HG03139 (cell line): ENCODE data around the gene UBE2L3.
"Not testable (repeated sequence)": the region's sequence is repeated elsewhere in the genome, so short reads cannot be mapped to it uniquely, and the experiment has no call there.

Experiments
- ATAC-seq: cut with Tn5 transposase; IDR thresholded peaks from one replicate; pipeline ENCODE4 v1.9.1; 2021; ENCODE audit not compliant: unreplicated experiment

The UBE2L3 gene

GRCh38 chr22:21567456-21568346 is at the start of gene UBE2L3:
Gene UBE2L3, plus strand, starts transcription at chr22:21567714. Its CDS starts 31 bp downstream, at chr22:21567745.
- ATAC-seq: no peak

DNA sequence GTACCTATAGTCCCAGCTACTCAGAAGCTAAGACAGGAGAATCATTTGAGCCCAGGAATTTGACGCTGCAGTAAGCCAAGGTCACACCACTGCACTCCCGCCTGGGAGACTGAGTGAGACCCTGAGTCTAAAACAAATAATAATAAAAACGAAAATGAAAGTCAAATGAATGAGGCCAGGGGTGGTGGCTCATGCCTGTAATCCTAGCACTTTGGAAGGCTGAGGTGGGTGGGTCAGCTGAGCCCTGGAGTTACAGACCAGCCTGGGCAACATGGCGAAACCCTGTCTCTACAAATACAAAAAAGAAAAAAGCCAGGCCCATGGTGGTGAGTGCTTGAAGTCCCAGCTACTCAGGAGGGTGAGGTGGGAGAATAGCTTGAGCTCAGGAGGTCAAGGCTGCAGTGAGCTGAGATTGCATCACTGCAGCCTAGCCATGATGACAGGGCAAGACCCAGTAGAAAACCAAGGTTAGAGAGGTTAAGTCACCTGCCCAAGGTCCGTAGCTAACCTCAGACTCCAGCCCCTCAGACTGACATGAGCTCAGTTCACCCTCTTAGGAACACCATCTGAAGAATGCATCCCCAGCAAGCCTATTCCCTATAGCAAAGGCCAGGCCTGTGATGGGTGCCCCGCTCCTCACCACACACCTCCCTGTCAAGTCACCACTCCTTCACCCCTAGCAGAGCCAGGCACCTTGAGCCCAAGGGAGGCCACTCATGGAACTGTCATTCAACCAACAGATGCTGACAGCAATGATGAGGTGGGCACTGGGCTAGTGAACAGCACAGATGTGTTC is 40.6 kb upstream of the UBE2L3 start:
- not testable (repeated sequence) for ATAC-seq

- not testable (repeated sequence) for ATAC-seq
Observed at GRCh38 chr22:21531525-21531924, 36.0 kb upstream of the UBE2L3 start.

DNA sequence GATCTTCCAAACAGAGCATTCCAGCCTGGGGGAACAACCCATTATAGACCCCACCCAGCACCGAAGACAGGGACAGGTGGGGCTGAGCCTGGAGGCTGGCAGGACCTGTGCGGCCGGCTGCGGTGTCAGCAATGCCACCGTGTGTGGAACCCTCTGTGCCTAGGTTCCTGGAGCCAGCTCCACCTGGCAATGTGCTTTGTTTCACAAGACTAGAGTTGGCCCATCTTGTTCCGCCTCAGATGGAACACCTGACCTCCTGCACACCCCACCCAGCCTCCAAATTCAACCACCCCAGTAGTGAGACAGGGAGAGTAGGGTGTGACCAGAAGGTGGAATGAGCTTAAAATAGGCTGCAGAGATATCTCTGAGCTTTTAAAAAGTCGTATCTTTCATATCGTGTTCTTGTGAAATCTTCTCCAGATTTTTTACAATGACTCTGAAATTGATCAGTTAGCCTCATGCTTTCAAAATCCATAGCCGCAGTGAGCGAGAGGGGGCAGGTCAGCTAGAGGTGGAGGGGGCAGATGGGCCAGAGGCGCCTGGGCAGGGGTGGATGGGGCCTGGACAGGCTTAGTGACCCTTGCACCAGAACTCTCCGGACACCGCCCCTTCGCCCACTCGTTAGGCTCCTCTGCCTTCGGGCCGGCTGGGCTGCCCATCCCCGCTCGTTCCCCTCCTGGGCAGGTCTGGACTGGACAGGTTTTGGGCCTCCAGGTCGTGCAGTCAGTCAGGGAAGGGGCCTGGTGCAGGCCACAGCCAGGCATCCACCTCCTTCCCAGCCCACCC is 34.5 kb upstream of the UBE2L3 start:
- not testable (repeated sequence) for ATAC-seq

GRCh38 chr22:21539862-21540261 is 27.7 kb upstream of the UBE2L3 start:
- ATAC-seq: not testable (repeated sequence)

DNA sequence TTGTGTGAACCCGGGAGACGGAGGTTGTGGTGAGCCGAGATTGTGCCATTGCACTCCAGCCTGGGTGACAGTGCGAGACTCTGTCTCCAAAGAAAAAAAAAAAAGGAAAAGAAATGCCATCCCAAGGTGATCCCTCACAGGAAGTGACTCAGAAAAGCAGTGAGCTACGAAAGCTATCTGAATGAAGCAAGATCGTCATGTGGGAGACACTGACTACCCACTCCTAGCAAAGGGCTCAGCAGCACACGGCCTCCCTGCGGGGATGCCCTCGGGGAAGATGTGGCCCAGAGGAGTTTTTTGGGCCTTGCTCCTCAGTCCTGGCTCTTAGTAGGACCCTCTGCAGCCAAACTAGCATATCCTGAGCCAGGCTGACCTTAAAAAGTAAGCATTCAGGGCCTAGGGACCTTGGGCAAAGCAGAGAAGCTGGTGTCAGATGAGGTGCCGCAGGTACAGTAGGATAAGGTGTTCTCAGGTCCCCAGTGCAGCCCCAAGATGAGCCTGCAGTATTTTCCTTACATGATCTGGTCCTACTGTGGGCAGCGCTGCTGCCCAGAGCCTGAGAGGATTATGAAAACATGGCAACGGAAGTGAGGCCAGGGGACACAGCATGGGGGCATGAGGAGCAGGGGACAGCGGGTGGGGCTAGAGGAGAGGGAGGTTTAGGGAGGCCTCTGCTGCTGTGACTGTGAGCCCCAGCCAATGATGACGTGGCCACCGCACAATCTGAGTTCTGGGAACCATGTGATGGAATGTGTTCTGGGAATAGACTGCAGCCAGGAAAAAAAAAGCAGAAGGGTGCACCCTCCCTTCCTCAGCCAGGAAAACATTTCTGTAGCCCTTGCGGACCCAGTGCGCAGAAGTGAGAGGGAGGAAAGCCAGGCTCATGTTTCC is 22.8 kb upstream of the UBE2L3 start:
- not testable (repeated sequence) for ATAC-seq

DNA sequence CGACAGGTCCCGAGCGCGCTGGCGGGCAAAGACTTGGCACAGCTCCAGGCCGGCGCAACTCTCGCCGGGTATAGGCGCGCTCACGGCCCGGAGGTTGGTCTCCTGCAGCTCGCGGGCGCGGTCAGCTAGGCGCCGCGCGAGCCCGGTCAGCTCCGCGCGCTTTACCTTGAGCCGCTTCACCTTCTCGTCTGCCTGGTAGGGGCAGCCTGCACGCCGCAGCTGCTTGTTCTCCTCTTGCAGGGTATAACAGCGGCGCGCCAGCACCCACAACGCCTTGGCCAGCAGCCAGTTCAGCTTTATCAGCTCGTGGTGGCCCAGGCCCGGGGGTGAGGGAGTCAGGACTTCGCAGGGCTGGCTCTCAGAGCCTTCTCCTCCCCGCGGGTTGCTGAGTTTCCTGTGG is 18.0 kb upstream of the UBE2L3 start:
- ATAC-seq: not testable (repeated sequence)

- not testable (repeated sequence) for ATAC-seq
Observed at GRCh38 chr22:21550008-21550677, 17.4 kb upstream of the UBE2L3 start.

GRCh38 chr22:21550678-21551047 is 16.9 kb upstream of the UBE2L3 start:
- not testable (repeated sequence) for ATAC-seq

- ATAC-seq: not testable (repeated sequence)
Observed at GRCh38 chr22:21551361-21551760, 16.2 kb upstream of the UBE2L3 start, which contains the start of gene RIMBP3C. Gene RIMBP3C, minus strand, starts transcription at chr22:21551461. Its CDS starts 485 bp downstream, at chr22:21550976.

GRCh38 chr22:21559345-21560125 is 8.0 kb upstream of the UBE2L3 start:
- ATAC-seq: not testable (repeated sequence)

GRCh38 chr22:21560657-21561056 is 6.9 kb upstream of the UBE2L3 start:
- ATAC-seq: not testable (repeated sequence)

GRCh38 chr22:21563912-21564311 is 3.6 kb upstream of the UBE2L3 start:
- no peak for ATAC-seq

GRCh38 chr22:21564411-21564810 is 3.1 kb upstream of the UBE2L3 start:
- no peak for ATAC-seq

DNA sequence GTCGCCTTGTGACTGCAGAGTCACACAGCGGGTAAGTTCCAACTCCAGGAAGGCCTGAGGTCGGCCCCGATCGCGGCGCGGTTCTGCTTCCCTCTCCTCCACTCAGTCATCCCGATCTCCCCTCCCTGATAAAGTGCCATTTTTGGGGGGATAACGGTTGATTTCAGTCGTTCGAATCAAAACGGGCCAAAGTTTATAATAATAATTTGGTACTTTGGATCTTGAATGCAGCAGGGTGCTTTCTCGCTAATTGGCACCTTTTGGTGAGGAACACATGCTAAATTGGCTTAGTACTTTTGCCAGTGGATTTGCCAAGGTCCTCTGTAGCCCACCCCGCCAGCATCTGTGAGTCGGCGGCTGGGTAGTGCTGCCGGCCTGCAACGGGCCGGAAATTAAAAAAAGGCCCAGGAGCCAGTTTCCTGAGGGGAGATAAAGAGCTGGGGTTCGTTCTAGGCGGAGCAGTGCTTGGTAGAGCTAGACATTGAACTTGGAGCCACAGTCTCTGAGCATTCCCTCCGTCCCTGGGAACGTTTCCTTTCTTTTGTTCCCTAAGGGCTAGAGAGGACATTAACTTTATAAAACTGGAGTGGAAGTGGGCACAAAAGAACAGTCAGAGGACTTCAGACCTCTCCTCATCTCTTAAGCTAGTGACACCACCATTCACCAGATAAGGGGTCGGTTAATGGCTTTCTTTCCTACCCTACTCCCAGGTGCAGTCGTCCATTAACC is 997 bp downstream of the UBE2L3 start:
- no peak for ATAC-seq

- ATAC-seq: not testable (repeated sequence)
Observed at GRCh38 chr22:21569076-21569427, 1.5 kb downstream of the UBE2L3 start.

- no peak for ATAC-seq
Observed at GRCh38 chr22:21569459-21570170, 2.1 kb downstream of the UBE2L3 start.
